ENCODE results near the gene GSK3A. TPM values are rescaled to one million over a fixed set of nuclear protein-coding genes. Genes with fewer than 3 reads are reported as not detected.

The GSK3A gene
- total RNA-seq, 1 donor from 2014 or later: 50.3 TPM

DNA sequence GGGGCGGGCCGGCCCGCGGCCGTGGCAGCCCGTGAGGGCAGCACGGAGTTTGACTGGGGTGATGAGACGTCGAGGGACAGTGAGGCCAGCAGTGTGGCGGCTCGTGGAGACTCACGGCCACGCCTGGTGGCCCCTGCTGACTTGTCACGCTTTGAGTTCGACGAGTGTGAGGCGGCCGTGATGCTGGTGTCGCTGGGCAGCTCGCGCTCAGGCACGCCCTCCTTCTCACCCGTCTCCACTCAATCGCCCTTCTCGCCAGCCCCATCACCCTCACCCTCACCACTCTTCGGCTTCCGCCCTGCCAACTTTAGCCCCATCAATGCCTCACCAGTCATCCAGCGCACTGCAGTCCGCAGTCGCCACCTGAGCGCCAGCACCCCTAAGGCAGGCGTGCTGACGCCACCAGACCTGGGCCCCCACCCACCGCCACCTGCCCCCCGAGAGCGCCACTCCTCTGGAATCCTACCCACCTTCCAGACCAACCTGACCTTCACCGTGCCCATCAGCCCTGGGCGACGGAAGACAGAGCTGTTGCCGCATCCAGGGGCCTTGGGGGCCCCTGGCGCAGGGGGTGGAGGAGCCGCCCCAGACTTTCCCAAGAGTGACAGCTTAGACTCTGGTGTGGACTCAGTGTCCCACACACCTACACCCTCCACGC lies 31.1 kb upstream of the GSK3A start:
- H3K27me3 Mint-ChIP-seq (ENCODE audit: low read depth, unreplicated experiment): no peaks in the 10 kb centered on the region
- DNase-seq (ENCODE audit: low read depth) (no peak), FAIRE-seq (no peak)
- Histone ChIP-seq H3K9ac (ENCODE audit: low read length) (no peak overlapping the region), H3K79me2 (ENCODE audit: insufficient read depth, low read length) (peaks cover 92% of the 10 kb centered on the region), H3K27ac (ENCODE audit: low read depth, low read length) (no peak overlapping the region), H3K4me2 (ENCODE audit: low read length) (no peak overlapping the region), H3K4me1 (ENCODE audit: insufficient read depth, low read length) (peaks cover 45% of the 10 kb centered on the region), H3K4me3 (ENCODE audit: insufficient read depth, low read depth, low read length) (no peak overlapping the region), H2AFZ (ENCODE audit: low read depth, low read length) (no peak overlapping the region), H4K20me1 (ENCODE audit: insufficient read depth, low read length) (peaks cover 44% of the 10 kb centered on the region), H3K27me3 (ENCODE audit: insufficient read depth, low read length) (no peaks in the 10 kb centered on the region), H3K9me3 (ENCODE audit: insufficient read depth, low read depth, low read length) (no peaks in the 10 kb centered on the region), H3K36me3 (ENCODE audit: insufficient read depth, low read length) (peaks cover 6% of the 10 kb centered on the region)
- peaks cover 38% of the 10 kb centered on the region for H3K4me1 Mint-ChIP-seq (ENCODE audit: low read depth, unreplicated experiment)
- peaks cover 17% of the 10 kb centered on the region for H3K36me3 Mint-ChIP-seq (ENCODE audit: low read depth, unreplicated experiment)
- TF ChIP-seq, protein P1, sequence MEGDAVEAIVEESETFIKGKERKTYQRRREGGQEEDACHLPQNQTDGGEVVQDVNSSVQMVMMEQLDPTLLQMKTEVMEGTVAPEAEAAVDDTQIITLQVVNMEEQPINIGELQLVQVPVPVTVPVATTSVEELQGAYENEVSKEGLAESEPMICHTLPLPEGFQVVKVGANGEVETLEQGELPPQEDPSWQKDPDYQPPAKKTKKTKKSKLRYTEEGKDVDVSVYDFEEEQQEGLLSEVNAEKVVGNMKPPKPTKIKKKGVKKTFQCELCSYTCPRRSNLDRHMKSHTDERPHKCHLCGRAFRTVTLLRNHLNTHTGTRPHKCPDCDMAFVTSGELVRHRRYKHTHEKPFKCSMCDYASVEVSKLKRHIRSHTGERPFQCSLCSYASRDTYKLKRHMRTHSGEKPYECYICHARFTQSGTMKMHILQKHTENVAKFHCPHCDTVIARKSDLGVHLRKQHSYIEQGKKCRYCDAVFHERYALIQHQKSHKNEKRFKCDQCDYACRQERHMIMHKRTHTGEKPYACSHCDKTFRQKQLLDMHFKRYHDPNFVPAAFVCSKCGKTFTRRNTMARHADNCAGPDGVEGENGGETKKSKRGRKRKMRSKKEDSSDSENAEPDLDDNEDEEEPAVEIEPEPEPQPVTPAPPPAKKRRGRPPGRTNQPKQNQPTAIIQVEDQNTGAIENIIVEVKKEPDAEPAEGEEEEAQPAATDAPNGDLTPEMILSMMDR (IDR thresholded peaks at IDR 0.05; ENCODE audit: insufficient read depth, low read depth, low read length): no peak
- TF ChIP-seq EZH2 (IDR thresholded peaks at IDR 0.05; ENCODE audit: insufficient read depth, low read length): no peak
- no peaks in the 10 kb centered on the region for H3K9me3 Mint-ChIP-seq (ENCODE audit: unreplicated experiment)
- no peak overlapping the region for H3K27ac Mint-ChIP-seq (ENCODE audit: unreplicated experiment)
- no peak overlapping the region for H3K4me3 Mint-ChIP-seq (ENCODE audit: unreplicated experiment)

DNA sequence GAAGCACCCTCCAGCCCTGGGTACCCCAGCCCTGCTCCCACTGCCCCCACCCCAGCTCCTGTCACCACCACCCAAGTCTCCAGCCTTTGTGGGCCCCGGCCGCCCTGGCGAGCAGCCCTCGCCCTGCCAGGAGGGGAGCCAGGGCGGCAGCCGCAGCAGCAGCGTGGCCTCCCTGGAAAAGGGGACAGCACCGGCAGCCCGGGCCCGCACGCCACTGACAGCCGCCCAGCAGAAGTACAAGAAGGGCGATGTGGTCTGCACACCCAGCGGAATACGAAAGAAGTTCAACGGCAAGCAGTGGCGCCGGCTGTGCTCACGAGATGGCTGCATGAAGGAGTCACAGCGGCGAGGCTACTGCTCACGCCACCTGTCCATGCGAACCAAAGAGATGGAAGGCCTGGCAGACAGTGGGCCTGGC lies 30.6 kb upstream of the GSK3A start:
- H3K9ac ChIP-seq (ENCODE audit: low read length): no peak overlapping the region
- no peaks in the 10 kb centered on the region for H3K27me3 Mint-ChIP-seq (ENCODE audit: low read depth, unreplicated experiment)
- H3K27ac ChIP-seq (ENCODE audit: low read depth, low read length): no peak overlapping the region
- H3K36me3 Mint-ChIP-seq (ENCODE audit: low read depth, unreplicated experiment): peaks cover 14% of the 10 kb centered on the region
- H3K9me3 ChIP-seq (ENCODE audit: insufficient read depth, low read depth, low read length): no peaks in the 10 kb centered on the region
- H3K79me2 ChIP-seq (ENCODE audit: insufficient read depth, low read length): peaks cover 87% of the 10 kb centered on the region
- H3K27ac Mint-ChIP-seq (ENCODE audit: unreplicated experiment): no peak overlapping the region
- no peaks in the 10 kb centered on the region for H3K9me3 Mint-ChIP-seq (ENCODE audit: unreplicated experiment)
- H3K27me3 ChIP-seq (ENCODE audit: insufficient read depth, low read length): no peaks in the 10 kb centered on the region
- H4K20me1 ChIP-seq (ENCODE audit: insufficient read depth, low read length): peaks cover 39% of the 10 kb centered on the region
- H3K4me2 ChIP-seq (ENCODE audit: low read length): no peak overlapping the region
- H3K4me3 Mint-ChIP-seq (ENCODE audit: unreplicated experiment): no peak overlapping the region
- H3K4me1 Mint-ChIP-seq (ENCODE audit: low read depth, unreplicated experiment): peaks cover 33% of the 10 kb centered on the region
- TF ChIP-seq, protein P1 (IDR thresholded peaks at IDR 0.05; ENCODE audit: insufficient read depth, low read depth, low read length): no peak
- TF ChIP-seq EZH2 (IDR thresholded peaks at IDR 0.05; ENCODE audit: insufficient read depth, low read length): no peak
- H3K4me1 ChIP-seq (ENCODE audit: insufficient read depth, low read length): peaks cover 40% of the 10 kb centered on the region
- H3K36me3 ChIP-seq (ENCODE audit: insufficient read depth, low read length): peaks cover 6% of the 10 kb centered on the region
- FAIRE-seq (no peak), DNase-seq (ENCODE audit: low read depth) (no peak)
- H3K4me3 ChIP-seq (ENCODE audit: insufficient read depth, low read depth, low read length): no peak overlapping the region
- H2AFZ ChIP-seq (ENCODE audit: low read depth, low read length): no peak overlapping the region

GRCh38 chr19:42272535-42272897 lies 30.1 kb upstream of the GSK3A start:
- Histone ChIP-seq H3K4me1 (ENCODE audit: insufficient read depth, low read length) (peaks cover 39% of the 10 kb centered on the region), H3K79me2 (ENCODE audit: insufficient read depth, low read length) (peaks cover 82% of the 10 kb centered on the region)
- no peak overlapping the region for H3K27ac Mint-ChIP-seq (ENCODE audit: unreplicated experiment)

More at GRCh38 chr19:42272535-42272897, 30.1 kb upstream of the GSK3A start:
- no peaks in the 10 kb centered on the region for H3K27me3 ChIP-seq (ENCODE audit: insufficient read depth, low read length)
- DNase-seq (ENCODE audit: low read depth): no peak
- TF ChIP-seq, protein P1 (IDR thresholded peaks at IDR 0.05; ENCODE audit: insufficient read depth, low read depth, low read length): no peak
- H2AFZ ChIP-seq (ENCODE audit: low read depth, low read length): no peak overlapping the region
- no peak overlapping the region for H3K4me2 ChIP-seq (ENCODE audit: low read length)
- H3K27ac ChIP-seq (ENCODE audit: low read depth, low read length): no peak overlapping the region
- no peak overlapping the region for H3K4me3 Mint-ChIP-seq (ENCODE audit: unreplicated experiment)
- H3K27me3 Mint-ChIP-seq (ENCODE audit: low read depth, unreplicated experiment): no peaks in the 10 kb centered on the region
- no peak for FAIRE-seq
- peaks cover 6% of the 10 kb centered on the region for H3K36me3 ChIP-seq (ENCODE audit: insufficient read depth, low read length)
- H3K9me3 Mint-ChIP-seq (ENCODE audit: unreplicated experiment): no peaks in the 10 kb centered on the region
- H3K9ac ChIP-seq (ENCODE audit: low read length): no peak overlapping the region
- H3K4me1 Mint-ChIP-seq (ENCODE audit: low read depth, unreplicated experiment): peaks cover 34% of the 10 kb centered on the region
- peaks cover 34% of the 10 kb centered on the region for H4K20me1 ChIP-seq (ENCODE audit: insufficient read depth, low read length)
- H3K4me3 ChIP-seq (ENCODE audit: insufficient read depth, low read depth, low read length): no peak overlapping the region
- H3K9me3 ChIP-seq (ENCODE audit: insufficient read depth, low read depth, low read length): no peaks in the 10 kb centered on the region
- peaks cover 14% of the 10 kb centered on the region for H3K36me3 Mint-ChIP-seq (ENCODE audit: low read depth, unreplicated experiment)
